NK-92 (cell line): ENCODE measurements around the gene SNAP23.

Experiments
- DNase-seq: peaks from one replicate; lab custom pipeline; 2025; ENCODE audit not compliant: unreplicated experiment; lab: John Stamatoyannopoulos, UW

SNAP23 gene

DNA sequence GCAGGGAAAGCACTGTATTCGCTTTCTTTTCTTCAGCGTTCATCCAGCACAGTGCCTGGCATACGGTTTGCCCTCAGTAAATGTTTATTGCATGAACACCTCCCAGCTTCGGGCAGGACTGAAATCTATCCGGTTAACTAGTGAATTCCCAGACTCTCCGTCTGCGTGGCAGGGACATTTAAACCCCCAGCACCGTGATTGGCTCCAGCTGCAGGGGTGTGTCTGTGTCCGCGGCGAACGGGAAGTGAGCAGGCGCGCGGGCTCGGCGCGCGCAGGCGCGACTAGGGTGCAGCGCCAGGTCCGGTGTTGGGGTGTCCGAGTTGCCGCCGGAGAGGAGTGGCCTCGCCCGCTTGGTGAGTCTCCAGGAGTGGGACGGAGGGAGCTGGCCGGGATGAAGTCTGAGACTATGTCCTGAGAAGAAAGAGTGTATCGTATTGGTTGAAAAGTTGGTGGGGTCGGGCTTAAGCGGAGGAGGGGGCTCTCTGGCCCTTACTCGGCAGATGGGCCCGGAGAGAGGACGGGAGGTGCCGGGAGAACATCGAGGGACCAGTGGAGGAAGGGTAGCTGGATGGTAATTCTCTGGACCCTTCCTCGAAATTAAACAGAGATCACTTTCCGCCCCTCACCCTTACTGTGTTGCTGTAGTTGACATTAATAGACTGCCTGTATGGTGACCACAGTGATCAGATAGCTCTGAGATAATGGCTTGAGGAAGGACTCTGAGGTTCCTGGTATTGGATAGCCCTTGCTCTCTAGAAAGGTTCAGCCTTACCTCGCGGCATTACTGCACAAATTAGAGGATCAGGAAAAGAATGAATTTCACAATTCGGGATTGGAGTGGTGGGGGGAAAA is at the start of gene SNAP23:
Gene SNAP23 (plus strand): TSS at position 274 of the 852 bp plus-strand sequence. CDS start 16,213 bp downstream, outside the sequence.
- peak; percentile 49 for DNase-seq

DNA sequence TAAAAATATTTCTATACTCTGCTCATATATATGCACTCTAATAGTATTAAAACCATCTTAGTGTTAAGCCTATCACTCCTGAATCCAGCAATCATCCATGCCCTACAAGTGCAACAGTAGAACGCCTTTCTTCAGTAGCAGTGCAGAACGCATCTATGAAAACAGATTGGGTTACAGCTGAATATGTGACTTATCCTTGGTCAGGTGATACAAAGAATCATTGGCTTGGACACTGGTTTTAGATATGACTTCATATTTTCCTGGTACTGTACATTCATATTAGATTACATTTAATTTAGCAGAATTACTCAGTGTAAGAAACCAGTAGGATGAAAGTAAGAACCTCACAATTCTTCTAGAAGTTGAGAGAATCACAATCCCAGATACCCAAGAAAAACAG is 47.8 kb upstream of the SNAP23 start:
- DNase-seq = no peak

DNA sequence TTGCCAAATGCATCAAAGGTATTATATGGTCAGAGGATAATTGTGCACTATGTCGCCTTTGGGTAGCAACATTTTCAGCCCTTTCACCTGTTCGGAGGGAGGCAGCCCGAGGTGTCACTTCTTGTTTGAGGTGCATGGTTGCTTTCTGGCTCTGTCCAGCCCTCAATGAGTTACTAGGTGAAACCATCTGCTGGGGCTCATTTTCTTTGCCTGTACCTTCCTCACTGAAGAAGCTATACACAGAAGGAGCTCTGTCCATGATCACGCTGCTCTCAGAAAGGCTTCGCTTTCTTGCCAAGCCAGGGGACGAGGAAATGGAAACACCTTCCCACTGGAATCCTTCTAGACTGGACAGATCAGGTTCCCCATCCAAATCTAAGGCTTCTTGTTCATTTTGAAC is 47.2 kb upstream of the SNAP23 start:
- DNase-seq = no peak

DNA sequence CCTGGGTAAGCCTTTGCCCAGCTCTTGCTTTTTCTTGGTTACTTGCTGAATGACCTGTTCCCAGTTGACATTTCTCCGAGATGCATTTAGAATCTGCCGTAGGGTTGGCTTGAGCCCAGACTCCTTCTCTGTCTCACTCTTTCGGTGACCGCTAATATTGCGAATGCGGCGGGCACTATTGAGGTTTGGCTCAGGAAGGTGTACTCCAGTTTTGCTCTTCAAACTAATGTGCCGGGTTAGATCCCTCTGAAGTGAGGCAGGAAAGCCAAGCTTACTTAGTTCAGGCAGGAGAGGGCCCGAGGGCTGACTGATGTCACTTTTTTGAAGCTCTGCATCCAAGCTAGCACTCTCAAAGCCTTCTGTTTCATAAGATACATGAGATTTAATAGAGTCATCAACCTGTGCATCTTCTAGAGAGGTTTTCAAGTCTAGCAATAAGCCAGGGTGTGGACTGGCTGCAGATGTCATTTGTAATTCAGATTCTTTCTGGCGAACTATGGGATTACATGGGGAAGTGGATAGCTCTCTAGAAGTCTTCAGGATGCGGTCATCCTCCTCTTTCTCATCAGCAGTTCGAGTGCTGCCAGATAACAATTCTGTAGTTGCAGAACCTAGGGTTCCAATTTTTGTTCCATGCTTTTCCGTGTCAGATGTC is 45.5 kb upstream of the SNAP23 start:
- DNase-seq = no peak

DNA sequence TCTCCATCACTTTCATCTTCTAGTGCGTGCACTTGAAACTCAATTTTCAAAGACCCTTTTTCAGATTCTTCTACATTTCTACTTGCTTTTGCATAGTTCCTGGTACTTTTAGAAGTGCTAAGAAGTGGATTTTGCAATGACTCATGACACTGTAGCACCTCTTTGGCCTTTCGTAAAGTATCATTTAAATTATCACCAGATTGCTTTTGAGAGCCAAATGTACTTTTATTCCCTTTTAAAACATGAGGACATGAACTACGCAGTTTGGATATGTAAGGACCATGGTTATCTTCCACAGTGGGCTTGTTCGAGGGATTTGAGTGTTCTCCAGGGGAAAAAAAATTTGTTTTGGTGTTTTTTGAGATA is 45.0 kb upstream of the SNAP23 start:
- no peak for DNase-seq

DNA sequence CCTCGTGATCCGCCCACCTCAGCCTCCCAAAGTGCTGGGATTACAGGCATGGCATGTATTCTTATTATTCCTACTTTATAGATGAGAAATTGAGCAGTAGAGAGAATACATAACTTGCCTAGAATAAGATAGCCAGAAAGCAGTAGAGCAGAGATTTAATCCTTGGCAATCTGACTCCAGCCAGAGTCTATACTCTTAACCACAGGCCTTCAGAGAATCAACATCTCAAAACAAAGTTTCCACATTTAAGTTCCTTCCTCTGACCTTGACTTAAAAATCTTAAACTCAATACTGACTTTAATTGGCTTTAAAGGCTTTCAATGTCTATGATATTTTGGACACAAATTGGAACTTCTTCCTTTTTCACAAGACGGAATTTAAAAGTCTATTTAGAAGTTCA is 41.6 kb upstream of the SNAP23 start:
- DNase-seq = no peak

DNA sequence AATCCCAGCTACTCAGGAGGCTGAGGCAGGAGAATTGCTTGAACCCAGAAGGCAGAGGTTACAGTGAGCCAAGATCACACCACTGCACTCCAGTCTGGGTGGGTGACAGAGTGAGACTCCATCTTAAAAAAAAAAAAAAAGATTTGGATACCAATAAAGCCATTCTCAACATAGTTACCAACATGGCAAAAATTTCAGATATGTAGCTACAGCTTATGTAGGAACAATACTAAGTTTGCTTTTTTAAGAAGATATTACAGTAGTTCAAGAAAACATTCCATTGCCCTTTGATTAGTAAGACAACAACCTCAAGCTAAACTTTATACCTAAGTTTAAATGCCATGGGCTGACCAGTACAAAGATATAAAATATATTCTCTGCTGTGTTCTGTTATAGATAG is 38.9 kb upstream of the SNAP23 start:
- no peak for DNase-seq

DNA sequence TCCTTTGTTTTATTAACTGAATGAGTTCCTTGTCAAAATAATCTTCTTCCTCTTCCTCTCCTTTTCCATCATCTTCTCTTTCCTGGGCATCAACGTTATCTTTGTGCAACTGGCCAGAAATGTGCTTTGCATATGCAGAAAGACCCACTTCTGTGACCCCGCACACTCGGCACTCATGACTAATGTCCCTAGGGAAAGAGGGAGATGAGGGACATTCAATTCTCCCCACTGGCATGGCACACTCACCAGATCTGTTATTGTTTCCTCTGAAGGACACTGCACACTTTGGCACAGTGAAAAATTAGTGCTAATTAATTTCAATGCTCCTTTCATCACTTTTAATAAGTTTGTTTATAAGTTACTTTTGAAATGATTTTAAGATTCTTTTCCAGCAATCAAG is 38.5 kb upstream of the SNAP23 start:
- no peak for DNase-seq

DNA sequence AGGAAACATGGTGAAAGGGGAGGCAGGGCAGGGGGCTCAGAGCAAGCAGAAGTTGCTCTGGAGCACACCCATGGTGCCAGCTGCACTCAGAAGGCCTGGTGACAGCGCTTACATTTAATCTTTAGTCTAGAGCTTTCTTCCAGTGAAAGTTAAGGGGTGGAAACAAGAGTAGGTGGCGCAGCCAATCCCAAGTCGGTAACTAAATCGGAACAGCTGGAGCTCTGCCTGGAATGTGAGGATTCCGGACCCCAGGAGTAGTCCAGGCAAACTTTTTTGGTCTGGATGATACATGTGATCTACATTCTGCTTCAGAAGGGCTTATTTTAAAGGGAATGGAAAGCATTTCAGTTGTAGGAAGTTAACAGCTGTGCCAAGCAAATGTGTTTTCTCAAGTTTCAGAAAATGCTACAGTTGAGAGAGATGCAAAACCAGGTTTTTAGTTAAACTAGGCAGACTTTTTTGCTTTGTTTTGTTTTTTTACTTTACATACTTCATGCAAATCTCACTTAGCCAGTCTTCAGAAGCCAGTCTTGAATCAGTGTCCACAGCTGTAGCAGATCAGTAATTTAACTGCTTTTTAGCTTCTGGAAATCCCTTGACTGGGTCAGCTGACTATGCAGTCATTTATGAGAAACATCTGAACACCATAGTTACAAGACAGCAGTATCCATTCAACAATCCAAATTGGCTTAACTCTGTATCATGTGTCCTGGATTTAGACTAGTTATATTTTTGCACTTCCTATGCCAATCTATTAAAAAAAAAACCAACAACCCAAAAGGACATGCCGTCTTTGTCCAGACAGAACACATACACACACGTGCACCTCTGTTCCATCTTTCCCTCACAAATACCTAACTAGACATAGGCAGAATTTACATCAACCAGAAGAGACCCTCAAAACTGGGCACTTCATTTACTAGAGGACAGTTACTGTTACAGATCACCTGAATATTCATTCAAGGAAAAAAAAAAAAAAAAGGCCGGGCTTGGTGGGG is 37.7 kb upstream of the SNAP23 start:
- no peak for DNase-seq

DNA sequence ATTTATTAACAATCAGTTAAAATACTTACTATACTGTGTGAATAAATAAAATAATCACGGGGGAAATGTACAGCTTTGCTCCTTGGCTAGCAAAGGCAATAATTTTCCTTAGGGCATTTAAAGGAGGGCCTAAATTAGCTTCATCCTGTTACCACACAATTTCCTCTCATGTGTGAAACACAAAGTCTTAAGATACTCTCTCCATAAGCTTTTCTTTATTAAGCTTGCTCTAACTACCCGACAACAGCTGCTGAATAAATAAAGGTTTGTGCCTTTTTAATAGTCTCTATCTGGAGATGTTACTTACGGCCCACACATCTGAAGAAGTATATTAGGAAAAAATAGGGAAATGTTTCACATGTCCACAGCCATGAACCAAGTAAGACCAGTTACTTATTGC is 34.2 kb upstream of the SNAP23 start:
- DNase-seq = no peak

DNA sequence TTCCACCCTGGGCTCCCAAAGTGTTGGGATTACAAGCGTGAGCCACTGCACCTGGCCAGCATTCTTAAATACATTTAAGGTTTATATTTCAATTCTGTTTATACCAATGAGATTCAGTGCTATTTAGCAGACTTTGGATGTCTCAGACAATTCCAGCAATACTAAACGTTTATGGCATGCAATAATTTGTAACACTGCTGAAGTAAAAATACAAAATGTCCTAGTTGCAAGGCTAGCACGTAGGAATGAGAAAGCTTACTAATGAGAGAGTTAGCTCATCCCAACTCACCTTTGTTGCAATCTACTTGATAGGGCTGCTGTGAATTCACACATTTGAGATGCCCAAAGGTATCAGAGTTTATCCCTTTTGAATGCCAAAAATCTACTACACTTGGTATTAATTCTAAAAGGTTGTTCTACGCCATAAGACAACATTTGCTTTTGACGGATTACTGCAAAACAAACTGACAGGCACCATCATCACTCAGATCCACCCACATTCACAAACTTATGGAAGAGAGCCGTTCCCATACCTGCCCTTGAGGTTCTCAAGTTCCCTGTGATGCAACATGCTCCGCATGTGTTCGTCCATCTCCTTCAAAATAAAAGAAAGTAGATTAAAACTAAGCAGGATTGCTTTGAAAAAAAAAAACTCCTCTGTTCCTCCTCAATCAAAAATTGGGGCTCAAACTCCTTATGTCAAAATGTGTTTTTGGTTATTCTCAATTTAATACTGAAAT is 29.7 kb upstream of the SNAP23 start:
- DNase-seq = no peak

DNA sequence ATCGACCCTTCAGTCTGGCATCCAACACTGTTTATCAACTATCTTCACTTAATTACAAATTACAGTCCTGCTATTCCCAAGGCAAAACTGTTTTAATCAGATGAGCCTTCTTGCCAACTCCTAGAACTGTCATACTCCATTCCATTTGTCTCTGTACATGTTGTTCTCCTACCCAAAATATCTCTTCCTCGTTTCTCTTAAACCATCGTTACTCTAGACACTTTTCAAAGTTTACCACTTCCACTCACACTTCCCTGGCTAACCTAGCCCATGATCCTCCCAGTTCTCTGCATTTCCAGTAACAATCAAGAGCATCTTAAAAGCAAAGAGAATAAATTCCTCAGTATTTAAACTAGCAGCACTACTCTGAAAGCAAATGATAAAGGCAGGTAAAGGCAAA is 24.4 kb upstream of the SNAP23 start:
- DNase-seq = no peak

DNA sequence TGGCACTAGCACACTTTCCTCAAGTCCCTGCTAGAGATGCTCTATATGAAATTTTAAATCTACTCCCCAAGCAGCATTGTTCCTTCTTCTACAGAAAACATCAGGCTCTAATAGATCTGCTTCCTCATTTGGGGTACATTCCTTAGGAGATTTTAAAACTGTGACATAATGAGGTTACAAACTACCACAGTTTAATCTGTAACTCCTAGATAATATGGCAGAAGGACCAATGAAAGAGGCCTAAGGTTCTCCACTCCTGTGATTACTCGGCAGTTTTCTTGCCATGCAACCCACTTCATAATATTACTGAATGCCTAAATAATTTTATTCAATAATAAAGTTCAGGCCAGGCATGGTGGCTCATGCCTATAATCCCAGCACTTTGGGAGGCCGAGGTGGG is 20.6 kb upstream of the SNAP23 start:
- DNase-seq = no peak

DNA sequence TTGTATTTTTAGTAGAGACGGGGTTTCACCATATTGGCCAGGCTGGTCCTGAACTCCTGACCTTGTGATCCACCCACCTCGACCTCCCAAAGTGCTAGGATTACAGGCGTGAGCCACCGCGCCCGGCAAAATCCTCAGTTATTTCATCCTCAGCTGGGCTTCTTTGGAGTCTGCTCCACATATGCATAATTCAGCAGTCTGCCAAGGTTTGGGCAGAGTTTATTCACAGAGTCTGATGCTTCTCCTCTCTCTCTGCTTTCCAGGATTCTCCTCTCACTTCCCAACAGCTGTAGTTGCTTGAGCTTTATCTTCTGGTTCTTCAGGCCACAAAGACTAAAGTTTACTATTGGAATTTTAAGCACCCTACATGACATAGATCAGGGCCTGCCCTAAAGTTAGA is 12.7 kb upstream of the SNAP23 start:
- DNase-seq = no peak

DNA sequence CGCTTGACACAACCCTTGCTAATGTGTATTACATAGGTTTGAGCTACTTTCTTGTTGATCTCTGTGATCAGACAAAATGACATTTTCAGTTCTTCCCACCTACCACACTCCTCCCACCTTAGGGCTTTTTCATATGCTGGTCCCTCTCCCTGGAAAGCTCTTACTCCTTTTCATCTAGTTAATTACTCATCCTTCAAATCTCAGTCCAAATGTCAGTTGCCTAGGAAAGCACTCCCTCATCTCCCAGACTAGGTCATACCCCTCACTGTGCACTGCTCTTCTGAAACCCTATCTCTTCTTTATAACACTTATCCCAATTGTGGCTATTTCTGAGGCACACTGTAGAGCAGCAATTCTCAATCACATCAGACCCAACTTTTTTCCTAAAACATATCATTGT is 11.8 kb upstream of the SNAP23 start:
- DNase-seq = no peak

DNA sequence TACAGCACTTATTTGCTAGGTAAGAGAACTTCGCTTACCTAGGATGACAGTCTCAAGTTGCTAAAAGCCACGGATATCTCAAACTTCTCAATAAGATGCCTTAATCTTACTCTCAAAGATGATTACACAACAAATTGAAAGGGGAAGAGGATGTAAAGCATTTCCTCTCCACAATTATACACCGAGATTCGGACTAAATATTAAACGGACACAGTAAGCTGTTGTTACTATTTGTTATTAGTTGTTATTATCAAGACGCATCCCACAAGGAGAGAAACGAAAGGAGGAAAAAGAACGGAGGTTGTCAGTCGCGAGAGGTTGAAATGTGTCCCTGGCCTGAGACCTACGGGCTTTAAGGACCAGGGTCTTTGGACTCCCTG is 5.2 kb upstream of the SNAP23 start:
- DNase-seq = no peak

DNA sequence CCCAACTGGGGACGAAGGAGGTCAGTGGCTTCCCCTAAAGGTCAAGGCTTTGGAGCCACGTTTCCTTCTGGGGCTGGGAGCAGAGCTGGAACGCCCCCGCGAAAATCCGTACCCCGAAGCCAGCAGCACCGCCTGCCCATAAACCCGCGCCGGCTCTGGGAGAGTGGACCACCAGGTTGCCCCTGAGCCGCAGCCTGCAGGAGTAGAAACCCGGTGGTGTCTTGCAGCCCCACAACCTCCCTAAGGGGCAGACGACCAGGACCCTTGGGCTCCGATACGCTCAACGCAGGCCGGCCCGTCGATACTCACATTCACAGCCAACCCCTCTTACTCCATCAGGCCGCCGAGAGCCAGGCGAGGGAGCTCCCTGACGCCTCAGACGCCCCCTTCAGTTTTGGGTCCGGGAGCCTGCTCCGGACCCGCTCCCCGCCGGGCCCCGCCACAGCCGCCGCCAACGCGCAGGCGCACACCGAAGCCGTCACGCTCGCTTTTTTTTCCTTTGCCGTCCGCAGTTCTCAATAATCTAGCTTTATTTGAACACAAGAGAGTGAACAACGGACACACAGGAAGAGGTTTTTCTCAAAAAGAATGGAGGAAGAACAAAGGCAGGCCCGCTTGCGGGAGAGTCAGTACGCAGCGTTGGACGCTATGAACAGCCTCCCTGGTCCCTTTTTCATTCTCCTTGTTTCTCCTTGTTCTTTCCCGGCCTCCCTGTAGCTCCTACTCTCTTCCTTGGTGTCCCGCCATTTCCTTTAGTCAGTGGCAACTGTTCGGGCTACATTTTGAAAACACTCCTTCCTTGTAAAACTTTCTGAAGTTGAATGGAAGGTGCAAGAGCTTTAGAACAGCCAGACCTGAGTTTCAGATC is 4.5 kb upstream of the SNAP23 start, which contains the start of gene ZNF106:
Gene ZNF106 (minus strand): TSS at position 471 of the 868 bp plus-strand sequence. CDS start 18,852 bp downstream, outside the sequence.
- DNase-seq = peak; percentile 39

DNA sequence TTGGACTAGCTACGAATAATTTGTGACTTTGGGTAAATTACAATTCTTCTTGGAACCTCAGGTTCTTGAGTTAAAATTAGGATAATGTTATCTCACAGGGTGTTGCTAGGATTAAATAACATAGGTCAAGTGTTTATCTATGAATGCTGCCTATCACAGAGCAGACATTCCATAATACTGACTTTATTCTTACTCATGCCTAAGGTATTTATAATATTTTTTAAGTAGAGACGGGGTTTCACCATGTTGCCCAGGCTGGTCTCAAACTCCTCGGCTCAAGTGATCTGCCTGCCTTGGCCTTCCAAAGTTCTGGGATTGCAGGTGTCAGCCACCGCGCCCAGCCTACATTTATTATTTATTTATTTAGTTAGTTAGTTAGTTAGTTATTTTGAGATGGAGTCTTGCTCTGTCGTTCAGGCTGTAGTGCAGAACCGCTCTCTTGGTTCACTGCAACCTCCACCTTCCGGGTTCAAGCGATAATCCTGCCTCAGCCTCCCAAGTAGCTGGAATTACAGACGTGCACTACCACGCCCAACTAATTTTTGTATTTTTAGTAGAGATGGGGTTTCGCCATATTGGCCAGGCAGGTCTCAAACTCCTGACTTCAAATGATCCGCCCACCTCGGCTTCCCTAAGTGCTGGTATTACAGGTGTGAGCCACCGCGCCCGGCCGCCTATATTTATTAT is 3.8 kb upstream of the SNAP23 start:
- no peak for DNase-seq

DNA sequence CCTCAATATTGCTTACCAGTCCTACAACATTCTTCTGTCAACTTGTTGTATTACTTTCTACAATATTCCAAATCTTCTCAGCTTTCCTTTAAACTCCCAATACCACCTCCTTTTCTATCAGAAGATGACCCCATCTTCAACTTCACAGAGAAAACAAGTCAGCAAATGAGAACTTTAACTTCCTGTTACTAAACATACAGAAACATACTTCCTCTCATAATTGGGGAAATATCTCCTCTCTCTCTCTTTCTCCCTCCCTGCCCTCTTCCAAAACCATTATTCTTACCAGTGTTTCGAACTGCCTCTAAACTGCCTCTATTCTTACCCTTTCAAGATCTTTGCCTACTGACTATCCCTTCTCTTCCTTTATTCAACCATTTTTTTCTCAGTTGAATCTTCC is 1.8 kb upstream of the SNAP23 start:
- DNase-seq = no peak
